GM10266 (cell line): ENCODE results near the gene S100A16.

Source experiments
- DNase-seq: peaks from one replicate; pipeline ENCODE4 v3.0.0; 2012; ENCODE audit errors: extremely low spot score
- TF ChIP-seq, protein P1 (sequence below): IDR thresholded peaks from 2 replicates; pipeline ENCODE4 v1.5.1; 2012; ENCODE audit warnings: mild to moderate bottlenecking, low read depth; ENCODE audit not compliant: control insufficient read depth, insufficient read depth; ENCODE audit errors: missing control alignments

The S100A16 gene

DNA sequence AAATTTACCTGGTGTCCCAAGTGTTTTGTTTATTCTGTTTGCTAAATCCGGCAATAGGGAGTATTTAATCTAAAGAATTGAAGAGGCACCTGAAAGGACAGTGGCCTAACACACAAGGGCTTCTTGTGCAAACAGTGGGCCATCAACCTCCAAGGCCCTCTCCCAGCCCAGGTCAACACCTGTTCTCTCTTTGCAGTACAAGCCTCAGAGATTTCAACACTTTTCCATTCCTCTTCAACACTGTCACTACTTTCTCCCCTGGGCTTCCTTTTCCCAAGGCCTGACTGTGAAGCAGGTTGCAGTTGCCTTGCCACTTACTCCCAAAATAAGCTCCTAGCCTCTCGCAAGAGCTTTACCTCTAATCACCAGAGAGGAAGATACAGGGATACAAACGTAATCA is 42.4 kb upstream of the S100A16 start:
- TF ChIP-seq, protein P1, sequence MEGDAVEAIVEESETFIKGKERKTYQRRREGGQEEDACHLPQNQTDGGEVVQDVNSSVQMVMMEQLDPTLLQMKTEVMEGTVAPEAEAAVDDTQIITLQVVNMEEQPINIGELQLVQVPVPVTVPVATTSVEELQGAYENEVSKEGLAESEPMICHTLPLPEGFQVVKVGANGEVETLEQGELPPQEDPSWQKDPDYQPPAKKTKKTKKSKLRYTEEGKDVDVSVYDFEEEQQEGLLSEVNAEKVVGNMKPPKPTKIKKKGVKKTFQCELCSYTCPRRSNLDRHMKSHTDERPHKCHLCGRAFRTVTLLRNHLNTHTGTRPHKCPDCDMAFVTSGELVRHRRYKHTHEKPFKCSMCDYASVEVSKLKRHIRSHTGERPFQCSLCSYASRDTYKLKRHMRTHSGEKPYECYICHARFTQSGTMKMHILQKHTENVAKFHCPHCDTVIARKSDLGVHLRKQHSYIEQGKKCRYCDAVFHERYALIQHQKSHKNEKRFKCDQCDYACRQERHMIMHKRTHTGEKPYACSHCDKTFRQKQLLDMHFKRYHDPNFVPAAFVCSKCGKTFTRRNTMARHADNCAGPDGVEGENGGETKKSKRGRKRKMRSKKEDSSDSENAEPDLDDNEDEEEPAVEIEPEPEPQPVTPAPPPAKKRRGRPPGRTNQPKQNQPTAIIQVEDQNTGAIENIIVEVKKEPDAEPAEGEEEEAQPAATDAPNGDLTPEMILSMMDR = no peak
- DNase-seq = no peak

DNA sequence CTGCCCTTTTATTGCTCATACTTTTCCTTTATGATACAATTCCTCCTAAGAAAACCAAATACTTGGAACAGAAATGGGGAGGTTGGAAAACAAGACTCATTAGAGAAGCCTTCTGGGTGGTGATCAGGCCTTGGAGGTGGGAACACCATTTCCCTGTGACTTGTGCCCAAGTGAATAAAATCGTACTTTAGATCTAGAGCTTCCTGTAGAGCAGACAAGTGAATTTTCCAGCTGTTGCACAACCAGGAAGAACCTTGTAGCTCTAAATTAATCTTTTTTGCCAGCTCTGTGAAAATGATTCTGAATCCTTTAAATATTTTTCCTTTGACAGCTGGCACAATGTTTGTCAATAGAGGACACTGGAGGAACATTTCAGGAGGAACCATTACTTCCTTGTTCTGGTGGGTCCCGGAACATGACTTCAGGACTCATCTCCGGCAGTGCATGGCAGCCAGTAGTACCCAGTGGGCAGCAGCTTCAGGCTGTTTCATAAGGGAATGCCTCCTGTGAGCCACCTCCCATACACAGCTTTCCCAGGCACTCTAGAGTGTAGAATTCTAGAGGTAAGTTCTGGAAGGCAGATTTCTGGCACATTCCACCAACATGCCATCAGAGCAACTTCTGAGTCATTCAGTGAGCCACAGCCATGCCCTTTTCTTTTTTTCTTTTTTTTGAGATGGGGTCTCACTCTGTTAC is 40.0 kb upstream of the S100A16 start:
- no peak for DNase-seq
- TF ChIP-seq, protein P1 = no peak

DNA sequence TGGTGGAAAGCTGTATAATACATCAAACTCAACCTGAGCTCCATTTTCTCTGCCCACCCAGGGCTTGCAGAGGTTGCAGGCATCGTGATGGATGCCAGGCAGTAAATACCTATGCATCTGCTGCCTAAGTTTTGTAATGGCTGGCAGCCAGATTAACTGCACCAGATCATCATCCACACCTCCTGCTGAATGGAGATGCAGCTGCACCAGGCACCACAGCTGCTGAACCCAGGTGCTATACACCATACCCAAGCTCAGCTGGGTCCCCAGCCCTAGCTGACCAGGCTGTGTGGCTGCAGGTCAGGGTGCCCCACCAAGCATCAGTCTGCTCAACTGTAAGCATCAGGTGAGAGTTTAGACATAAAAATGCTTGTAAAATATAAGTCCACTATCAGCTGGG is 38.8 kb upstream of the S100A16 start:
- TF ChIP-seq, protein P1 = no peak
- DNase-seq = no peak

DNA sequence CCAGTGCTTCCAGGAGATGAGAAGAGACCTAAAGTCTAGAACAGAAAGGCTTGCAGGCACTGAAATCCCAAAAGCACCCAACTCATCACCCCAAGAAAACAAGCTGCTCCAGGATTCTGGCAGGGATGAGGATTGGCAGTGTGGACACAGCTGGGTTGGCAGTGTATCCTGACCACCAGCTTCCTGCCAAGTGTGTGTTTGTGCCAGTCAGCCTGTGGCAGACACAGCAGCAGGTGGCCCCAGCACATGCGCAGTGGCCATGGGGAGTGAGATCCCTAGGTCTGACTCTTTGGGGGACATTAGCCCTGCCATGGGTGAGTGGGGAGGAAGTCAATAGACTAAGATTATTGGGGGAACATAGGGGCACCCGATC is 36.9 kb upstream of the S100A16 start:
- TF ChIP-seq, protein P1 = no peak
- no peak for DNase-seq

DNA sequence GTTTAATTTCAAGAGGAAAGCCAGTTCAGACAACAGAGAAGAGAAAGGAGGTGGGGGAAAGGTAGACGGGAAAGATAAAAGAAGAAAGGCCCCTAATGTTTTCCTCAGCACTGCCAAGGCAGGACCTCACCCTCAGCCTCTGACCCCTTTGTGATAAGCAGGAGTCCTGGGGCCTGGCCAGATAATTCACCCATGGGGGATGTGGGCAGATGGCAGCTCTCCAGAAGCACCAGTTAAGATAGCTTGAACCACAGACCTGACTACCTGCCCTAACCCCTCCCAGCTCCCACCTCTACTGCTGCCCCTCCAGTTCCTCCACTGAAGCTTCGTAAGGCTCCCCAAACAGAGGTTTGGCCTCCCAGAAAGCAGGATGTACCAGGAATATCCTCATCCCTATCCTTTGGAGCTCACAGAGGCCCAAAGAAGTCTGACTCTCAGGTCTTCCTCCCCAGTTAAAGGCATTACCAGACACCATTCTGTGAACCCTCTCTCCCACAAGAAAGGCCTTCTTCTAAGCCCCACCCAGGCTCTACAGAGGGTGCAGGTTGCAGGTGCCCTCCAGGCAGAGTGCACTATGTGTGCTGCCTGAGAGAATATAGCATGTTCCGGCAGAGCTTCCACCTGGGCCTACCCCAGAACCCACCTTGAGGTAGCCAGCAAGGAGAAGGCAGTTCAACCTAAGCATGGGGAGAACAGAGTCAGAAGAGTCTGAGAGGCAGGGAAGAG is 36.4 kb upstream of the S100A16 start:
- DNase-seq = no peak
- TF ChIP-seq, protein P1 = no peak

DNA sequence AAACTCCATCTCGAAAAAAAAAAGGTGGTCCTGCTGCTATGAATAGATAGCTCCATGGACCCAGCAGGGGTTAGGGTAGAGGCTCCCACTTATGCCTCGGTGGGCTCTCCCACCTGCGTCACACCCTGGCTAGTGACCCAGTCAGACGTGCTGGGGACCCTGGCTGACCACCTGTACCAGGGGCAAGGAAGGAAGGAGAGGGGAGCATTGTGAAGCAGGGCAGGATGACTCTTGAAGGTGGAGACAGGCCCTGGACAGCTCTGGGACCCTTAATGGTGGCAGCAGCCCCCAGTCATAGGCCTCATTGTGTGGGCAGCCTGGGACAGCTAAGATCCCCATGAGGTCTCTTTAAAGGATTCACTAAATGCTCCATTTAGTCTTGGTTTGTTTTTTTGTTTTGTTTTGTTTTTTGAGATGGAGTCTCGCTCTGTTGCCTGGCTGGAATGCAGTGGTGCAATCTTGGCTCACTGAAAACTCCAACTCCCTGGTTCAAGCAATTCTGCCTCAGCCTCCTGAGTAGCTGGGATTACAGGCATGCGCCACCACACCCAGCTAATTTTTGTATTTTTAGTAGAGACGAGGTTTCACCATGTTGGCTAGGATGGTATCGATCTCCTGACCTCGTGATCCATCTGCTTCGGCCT is 35.2 kb upstream of the S100A16 start:
- TF ChIP-seq, protein P1 = no peak
- no peak for DNase-seq

DNA sequence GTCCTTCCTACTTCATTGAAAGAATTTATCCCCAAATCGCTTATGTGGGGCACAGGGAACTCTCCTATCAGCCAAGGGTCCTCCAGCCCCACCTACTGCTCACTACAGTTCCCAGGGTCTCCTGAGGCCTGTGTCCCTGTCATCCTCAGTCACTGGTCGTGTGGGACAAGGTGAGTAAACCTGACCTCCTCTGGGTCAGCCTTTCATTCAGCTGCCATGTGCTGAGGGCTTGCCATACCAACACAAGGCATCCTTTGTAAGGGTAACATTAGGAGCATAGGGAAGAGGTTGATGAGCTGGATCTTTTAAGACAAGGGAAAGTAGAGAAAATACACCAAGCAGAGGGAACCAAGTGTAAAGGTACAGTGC is 34.4 kb upstream of the S100A16 start:
- TF ChIP-seq, protein P1 = no peak
- no peak for DNase-seq
